ENCODE measurements around the gene IL23R. TPM values are rescaled to one million over a fixed set of nuclear protein-coding genes. Genes with fewer than 3 reads are reported as not detected.

Gene IL23R
- total and polyA plus RNA-seq, 2 of the 13 experiments (the other 11 are each of a cell fraction or from before 2014, with no cell fraction given): not detected

DNA sequence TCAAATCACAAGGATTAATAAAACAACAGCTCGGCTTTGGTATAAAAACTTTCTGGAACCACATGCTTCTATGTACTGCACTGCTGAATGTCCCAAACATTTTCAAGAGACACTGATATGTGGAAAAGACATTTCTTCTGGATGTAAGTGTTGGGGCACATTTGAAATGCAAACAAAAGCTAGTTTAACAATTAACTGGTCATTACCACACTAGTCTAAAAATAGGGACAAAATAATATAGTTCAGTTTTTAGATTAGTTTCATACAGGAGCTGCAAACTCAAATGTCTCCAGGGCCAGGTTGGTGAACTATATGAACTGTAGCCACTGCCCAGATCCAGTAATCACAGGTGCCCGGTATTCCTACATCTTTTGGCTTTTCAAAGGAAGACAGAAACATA is 3.2 kb downstream of the IL23R start:
- BruUV-seq (replicated peaks): no TSS peak
- in situ Hi-C loops (cut with HindIII; ENCODE audit: extremely low pct_ligation_motif_present, low pct_unique_long_range_greater_than_20kb): no loop called here
- 0% methylated on average over 2 of the region's 2 CpGs for WGBS (ENCODE audit: low lambda C conversion rate)
- peaks cover 33% of the 10 kb centered on the region for H3K4me1 ChIP-seq (ENCODE audit: insufficient read depth, low read length)
- H3K4me3 ChIP-seq (replicated peaks in 1 of 3; ENCODE audit: insufficient read depth in 1 of 3, low read depth in 2 of 3, low read length in 3 of 3): no peak overlapping the region
- H4K20me1 ChIP-seq (ENCODE audit: insufficient read depth, low read length): no peaks in the 10 kb centered on the region
- TF ChIP-seq POLR2A (IDR thresholded peaks at IDR 0.05; ENCODE audit: insufficient read depth in 1 of 2, low read depth in 2 of 2, low read length in 2 of 2) (no peak), ZSCAN20 (CRISPR knock-in tag; IDR thresholded peaks at IDR 0.05; ENCODE audit: borderline replicate concordance) (no peak), ZNF772 (CRISPR knock-in tag; IDR thresholded peaks at IDR 0.05) (no peak), RBFOX2 (IDR thresholded peaks at IDR 0.05; ENCODE audit: low read depth, low read length) (no peak), ARNT (IDR thresholded peaks at IDR 0.05) (no peak), HNF4A (CRISPR knock-in tag; IDR thresholded peaks at IDR 0.05) (no peak), ZNF317 (CRISPR knock-in tag; IDR thresholded peaks at IDR 0.05) (no peak)
- TF ChIP-seq, protein P1, sequence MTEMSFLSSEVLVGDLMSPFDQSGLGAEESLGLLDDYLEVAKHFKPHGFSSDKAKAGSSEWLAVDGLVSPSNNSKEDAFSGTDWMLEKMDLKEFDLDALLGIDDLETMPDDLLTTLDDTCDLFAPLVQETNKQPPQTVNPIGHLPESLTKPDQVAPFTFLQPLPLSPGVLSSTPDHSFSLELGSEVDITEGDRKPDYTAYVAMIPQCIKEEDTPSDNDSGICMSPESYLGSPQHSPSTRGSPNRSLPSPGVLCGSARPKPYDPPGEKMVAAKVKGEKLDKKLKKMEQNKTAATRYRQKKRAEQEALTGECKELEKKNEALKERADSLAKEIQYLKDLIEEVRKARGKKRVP (CRISPR knock-in tag; IDR thresholded peaks at IDR 0.05): no peak
- FAIRE-seq (peak; percentile 44), ATAC-seq (peak; percentile 47; the same call in 2 of the 3 replicates), DNase-seq (ENCODE audit: low spot score) (no peak)
- no peaks in the 10 kb centered on the region for H3K9me3 ChIP-seq (ENCODE audit: low read length)
- H2AFZ ChIP-seq (ENCODE audit: low read length): no peak overlapping the region
- CTCF ChIA-PET (ENCODE audit: low intra/inter-chr PET ratio, low total read pairs): no interaction called here
- H3K27me3 ChIP-seq (ENCODE audit: control insufficient read depth in 1 of 2, insufficient read depth in 2 of 2, low read length in 2 of 2): no peaks in the 10 kb centered on the region; a peak in 1 of 5 replicates
- no peaks in the 10 kb centered on the region for H3K79me2 ChIP-seq (ENCODE audit: insufficient read depth, low read length)
- intact Hi-C loops (cut with micrococcal nuclease; ENCODE audit: unreplicated experiment): no loop called here
- H3K9ac ChIP-seq (ENCODE audit: insufficient read depth, low read depth, low read length): no peak overlapping the region
- POLR2A ChIA-PET: no interaction called here
- H3K4me2 ChIP-seq (ENCODE audit: low read depth, low read length): 0 out of 2 replicates have a peak overlapping the region, but pooled peaks have one; percentile 8
- peak overlapping the region; percentile 38 for H3K27ac ChIP-seq (ENCODE audit: extremely low read length, insufficient read depth, low read length)
- H3K36me3 ChIP-seq (replicated peaks in 1 of 2; ENCODE audit: control insufficient read depth in 1 of 2, insufficient read depth in 2 of 2, low read length in 2 of 2): no peaks in the 10 kb centered on the region

DNA sequence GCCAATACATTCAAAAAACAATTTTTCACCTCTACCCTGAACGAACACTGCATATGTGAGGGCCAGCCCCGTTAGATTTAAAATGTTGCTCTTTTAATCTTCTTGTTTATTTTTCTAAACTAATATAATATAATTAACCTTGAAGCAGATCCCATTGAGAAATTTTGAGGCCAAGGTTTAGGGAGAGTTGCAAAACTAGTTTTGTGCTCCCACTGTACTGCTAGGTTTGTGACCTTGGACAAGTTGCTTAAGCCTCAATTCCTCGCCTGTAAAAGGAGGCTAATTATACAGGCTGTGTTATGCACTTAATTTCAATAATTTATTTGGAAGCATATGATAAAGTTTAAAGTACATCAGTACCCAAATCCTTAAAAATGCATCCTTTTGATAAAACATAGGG is 3.7 kb downstream of the IL23R start:
- peak; percentile 78 for ATAC-seq
- Histone ChIP-seq H2AFZ (ENCODE audit: low read length) (no peak overlapping the region), H3K4me3 (replicated peaks in 1 of 3; ENCODE audit: insufficient read depth in 1 of 3, low read depth in 2 of 3, low read length in 3 of 3) (no peak overlapping the region), H3K4me1 (ENCODE audit: insufficient read depth, low read length) (peaks cover 33% of the 10 kb centered on the region), H3K36me3 (replicated peaks in 1 of 2; ENCODE audit: control insufficient read depth in 1 of 2, insufficient read depth in 2 of 2, low read length in 2 of 2) (no peaks in the 10 kb centered on the region), H4K20me1 (ENCODE audit: insufficient read depth, low read length) (no peaks in the 10 kb centered on the region), H3K4me2 (ENCODE audit: low read depth, low read length) (0 out of 2 replicates have a peak overlapping the region, but pooled peaks have one; percentile 8), H3K27ac (ENCODE audit: extremely low read length, insufficient read depth, low read length) (peak overlapping the region; percentile 38), H3K27me3 (ENCODE audit: control insufficient read depth in 1 of 2, insufficient read depth in 2 of 2, low read length in 2 of 2) (no peaks in the 10 kb centered on the region; a peak in 1 of 5 replicates), H3K9ac (ENCODE audit: insufficient read depth, low read depth, low read length) (no peak overlapping the region), H3K79me2 (ENCODE audit: insufficient read depth, low read length) (no peaks in the 10 kb centered on the region), H3K9me3 (ENCODE audit: low read length) (no peaks in the 10 kb centered on the region)
- CTCF ChIA-PET (ENCODE audit: low intra/inter-chr PET ratio, low total read pairs): no interaction called here
- peak; percentile 63 for FAIRE-seq
- intact Hi-C loops (cut with micrococcal nuclease; ENCODE audit: unreplicated experiment) (no loop called here), in situ Hi-C loops (cut with HindIII; ENCODE audit: extremely low pct_ligation_motif_present, low pct_unique_long_range_greater_than_20kb) (no loop called here)
- BruUV-seq (replicated peaks): no TSS peak
- POLR2A ChIA-PET: no interaction called here
- peak; percentile 18 for DNase-seq (ENCODE audit: low spot score)
- WGBS (ENCODE audit: low lambda C conversion rate): 1% methylated on average over 3 of the region's 3 CpGs
- TF ChIP-seq GATAD2A (CRISPR knock-in tag; IDR thresholded peaks at IDR 0.05) (peak; percentile 51), MIXL1 (CRISPR knock-in tag; IDR thresholded peaks at IDR 0.05) (0 out of 2 replicates have a peak, but pooled peaks have one; percentile 45), NBN (conservative IDR thresholded peaks at IDR 0.05) (no peak), CEBPG (CRISPR knock-in tag; IDR thresholded peaks at IDR 0.05) (peak; percentile 66), CEBPB (IDR thresholded peaks at IDR 0.05; ENCODE audit: borderline replicate concordance, low read depth, low read length) (peak; percentile 83; the same call in 1 of the 2 replicates), NKX3-1 (CRISPR knock-in tag; IDR thresholded peaks at IDR 0.05) (no peak), ZNF496 (CRISPR knock-in tag; IDR thresholded peaks at IDR 0.05; ENCODE audit: insufficient replicate concordance) (no peak)
- TF ChIP-seq, protein P2, sequence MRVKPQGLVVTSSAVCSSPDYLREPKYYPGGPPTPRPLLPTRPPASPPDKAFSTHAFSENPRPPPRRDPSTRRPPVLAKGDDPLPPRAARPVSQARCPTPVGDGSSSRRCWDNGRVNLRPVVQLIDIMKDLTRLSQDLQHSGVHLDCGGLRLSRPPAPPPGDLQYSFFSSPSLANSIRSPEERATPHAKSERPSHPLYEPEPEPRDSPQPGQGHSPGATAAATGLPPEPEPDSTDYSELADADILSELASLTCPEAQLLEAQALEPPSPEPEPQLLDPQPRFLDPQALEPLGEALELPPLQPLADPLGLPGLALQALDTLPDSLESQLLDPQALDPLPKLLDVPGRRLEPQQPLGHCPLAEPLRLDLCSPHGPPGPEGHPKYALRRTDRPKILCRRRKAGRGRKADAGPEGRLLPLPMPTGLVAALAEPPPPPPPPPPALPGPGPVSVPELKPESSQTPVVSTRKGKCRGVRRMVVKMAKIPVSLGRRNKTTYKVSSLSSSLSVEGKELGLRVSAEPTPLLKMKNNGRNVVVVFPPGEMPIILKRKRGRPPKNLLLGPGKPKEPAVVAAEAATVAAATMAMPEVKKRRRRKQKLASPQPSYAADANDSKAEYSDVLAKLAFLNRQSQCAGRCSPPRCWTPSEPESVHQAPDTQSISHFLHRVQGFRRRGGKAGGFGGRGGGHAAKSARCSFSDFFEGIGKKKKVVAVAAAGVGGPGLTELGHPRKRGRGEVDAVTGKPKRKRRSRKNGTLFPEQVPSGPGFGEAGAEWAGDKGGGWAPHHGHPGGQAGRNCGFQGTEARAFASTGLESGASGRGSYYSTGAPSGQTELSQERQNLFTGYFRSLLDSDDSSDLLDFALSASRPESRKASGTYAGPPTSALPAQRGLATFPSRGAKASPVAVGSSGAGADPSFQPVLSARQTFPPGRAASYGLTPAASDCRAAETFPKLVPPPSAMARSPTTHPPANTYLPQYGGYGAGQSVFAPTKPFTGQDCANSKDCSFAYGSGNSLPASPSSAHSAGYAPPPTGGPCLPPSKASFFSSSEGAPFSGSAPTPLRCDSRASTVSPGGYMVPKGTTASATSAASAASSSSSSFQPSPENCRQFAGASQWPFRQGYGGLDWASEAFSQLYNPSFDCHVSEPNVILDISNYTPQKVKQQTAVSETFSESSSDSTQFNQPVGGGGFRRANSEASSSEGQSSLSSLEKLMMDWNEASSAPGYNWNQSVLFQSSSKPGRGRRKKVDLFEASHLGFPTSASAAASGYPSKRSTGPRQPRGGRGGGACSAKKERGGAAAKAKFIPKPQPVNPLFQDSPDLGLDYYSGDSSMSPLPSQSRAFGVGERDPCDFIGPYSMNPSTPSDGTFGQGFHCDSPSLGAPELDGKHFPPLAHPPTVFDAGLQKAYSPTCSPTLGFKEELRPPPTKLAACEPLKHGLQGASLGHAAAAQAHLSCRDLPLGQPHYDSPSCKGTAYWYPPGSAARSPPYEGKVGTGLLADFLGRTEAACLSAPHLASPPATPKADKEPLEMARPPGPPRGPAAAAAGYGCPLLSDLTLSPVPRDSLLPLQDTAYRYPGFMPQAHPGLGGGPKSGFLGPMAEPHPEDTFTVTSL (CRISPR knock-in tag; IDR thresholded peaks at IDR 0.05; ENCODE audit: borderline replicate concordance): peak; percentile 21; the same call in 1 of the 2 replicates
